ENCODE results near the gene TRPC5OS.

TRPC5OS gene

GRCh38 chrX:111876646-111877045 lies 665 bp downstream of the TRPC5OS start:
- no peak for TF ChIP-seq CTCF (IDR thresholded peaks at IDR 0.05)

- no peak for TF ChIP-seq CTCF (IDR thresholded peaks at IDR 0.05)
These were observed 1.7 kb downstream of the TRPC5OS start for GRCh38 chrX:111877681-111878080.

GRCh38 chrX:111880735-111881134 lies 4.8 kb downstream of the TRPC5OS start:
- no peak for TF ChIP-seq CTCF (IDR thresholded peaks at IDR 0.05)

GRCh38 chrX:111881715-111882114 lies 5.7 kb downstream of the TRPC5OS start:
- no peak for TF ChIP-seq CTCF (IDR thresholded peaks at IDR 0.05)

GRCh38 chrX:111886678-111887077 lies 10.7 kb downstream of the TRPC5OS start:
- no peak for TF ChIP-seq CTCF (IDR thresholded peaks at IDR 0.05)

- TF ChIP-seq CTCF (IDR thresholded peaks at IDR 0.05) = no peak
These were observed 12.6 kb downstream of the TRPC5OS start for GRCh38 chrX:111888600-111888999.

GRCh38 chrX:111892375-111892774 lies 16.4 kb downstream of the TRPC5OS start:
- no peak for TF ChIP-seq CTCF (IDR thresholded peaks at IDR 0.05)

- TF ChIP-seq CTCF (IDR thresholded peaks at IDR 0.05) = no peak
These were observed 20.2 kb downstream of the TRPC5OS start for GRCh38 chrX:111896148-111896547.

All from LNCAP (cell line).